ENCODE results near the gene CNTN4. TPM values are rescaled to one million over a fixed set of nuclear protein-coding genes. Genes with fewer than 3 reads are reported as not detected.

The CNTN4 gene
- total and polyA plus RNA-seq, 5 experiments from 2014 or later = not detected

GRCh38 chr3:2099779-2100191, 1.1 kb downstream of the CNTN4 start:
- peaks cover 29 to 73% (median 45%) of the 10 kb centered on the region in 5 donors for H3K27me3 Mint-ChIP-seq
- ATAC-seq = no peak
- no peak overlapping the region for H3K27ac Mint-ChIP-seq
- no peak for DNase-seq
- peak overlapping the region in 8 of 10 donors; percentile 11 to 64 (median 37) for H3K4me3 Mint-ChIP-seq
- POLR2A ChIA-PET = no interaction called here
- peaks cover 0 to 4% (median 0%) of the 10 kb centered on the region in 9 donors for H3K9me3 Mint-ChIP-seq
- peaks cover 0 to 9% (median 4%) of the 10 kb centered on the region in 4 donors for H3K4me1 Mint-ChIP-seq
- H3K36me3 Mint-ChIP-seq = no peaks in the 10 kb centered on the region

GRCh38 chr3:2106438-2106837, 7.8 kb downstream of the CNTN4 start:
- Mint-ChIP-seq H3K27me3 (peaks cover 6 to 24% (median 9%) of the 10 kb centered on the region in 5 donors), H3K36me3 (peaks cover 0 to 7% (median 0%) of the 10 kb centered on the region in 3 donors), H3K4me1 (no peaks in the 10 kb centered on the region), H3K27ac (no peak overlapping the region), H3K9me3 (peaks cover 0 to 30% (median 7%) of the 10 kb centered on the region in 9 donors), H3K4me3 (no peak overlapping the region)
- DNase-seq (no peak), ATAC-seq (no peak)
- POLR2A ChIA-PET = no interaction called here

GRCh38 chr3:2110597-2111117, 12.0 kb downstream of the CNTN4 start:
- H3K27ac Mint-ChIP-seq = no peak overlapping the region
- no peaks in the 10 kb centered on the region for H3K4me1 Mint-ChIP-seq
- POLR2A ChIA-PET = no interaction called here
- ATAC-seq (no peak), DNase-seq (no peak)
- H3K4me3 Mint-ChIP-seq = no peak overlapping the region
- H3K9me3 Mint-ChIP-seq = peaks cover 0 to 44% (median 7%) of the 10 kb centered on the region in 9 donors
- peaks cover 0 to 7% (median 0%) of the 10 kb centered on the region in 3 donors for H3K36me3 Mint-ChIP-seq
- peaks cover 0 to 4% (median 0%) of the 10 kb centered on the region in 5 donors for H3K27me3 Mint-ChIP-seq

- no peaks in the 10 kb centered on the region for H3K36me3 Mint-ChIP-seq
- H3K4me3 Mint-ChIP-seq = no peak overlapping the region
- H3K27ac Mint-ChIP-seq = no peak overlapping the region
- H3K4me1 Mint-ChIP-seq = no peaks in the 10 kb centered on the region
- ATAC-seq (no peak), DNase-seq (no peak)
- POLR2A ChIA-PET = no interaction called here
- peaks cover 0 to 17% (median 1%) of the 10 kb centered on the region in 9 donors for H3K9me3 Mint-ChIP-seq
- peaks cover 0 to 11% (median 0%) of the 10 kb centered on the region in 5 donors for H3K27me3 Mint-ChIP-seq
These were observed 16.1 kb downstream of the CNTN4 start for GRCh38 chr3:2114617-2115275.

GRCh38 chr3:2130726-2131125, 32.1 kb downstream of the CNTN4 start:
- POLR2A ChIA-PET = no interaction called here
- no peaks in the 10 kb centered on the region for H3K36me3 Mint-ChIP-seq
- DNase-seq = no peak

GRCh38 chr3:2133146-2133545, 34.5 kb downstream of the CNTN4 start:
- ATAC-seq = no peak
- H3K27ac Mint-ChIP-seq = no peak overlapping the region
- no peaks in the 10 kb centered on the region for H3K27me3 Mint-ChIP-seq
- no peak overlapping the region for H3K4me3 Mint-ChIP-seq
- no peak for DNase-seq
- H3K36me3 Mint-ChIP-seq = no peaks in the 10 kb centered on the region
- POLR2A ChIA-PET = no interaction called here
- no peaks in the 10 kb centered on the region for H3K4me1 Mint-ChIP-seq
- H3K9me3 Mint-ChIP-seq = peaks cover 0 to 13% (median 0%) of the 10 kb centered on the region in 9 donors

More at GRCh38 chr3:2130726-2131125, 32.1 kb downstream of the CNTN4 start:
- no peaks in the 10 kb centered on the region for H3K4me1 Mint-ChIP-seq
- no peaks in the 10 kb centered on the region for H3K27me3 Mint-ChIP-seq
- no peak overlapping the region for H3K27ac Mint-ChIP-seq
- H3K9me3 Mint-ChIP-seq = peaks cover 0 to 12% (median 0%) of the 10 kb centered on the region in 9 donors
- ATAC-seq = no peak
- no peak overlapping the region for H3K4me3 Mint-ChIP-seq

GRCh38 chr3:2137651-2138050, 39.0 kb downstream of the CNTN4 start:
- Mint-ChIP-seq H3K9me3 (peaks cover 0 to 23% (median 4%) of the 10 kb centered on the region in 9 donors), H3K27me3 (peaks cover 0 to 3% (median 0%) of the 10 kb centered on the region in 5 donors), H3K27ac (no peak overlapping the region), H3K4me1 (no peaks in the 10 kb centered on the region), H3K4me3 (no peak overlapping the region), H3K36me3 (no peaks in the 10 kb centered on the region)
- POLR2A ChIA-PET = no interaction called here
- ATAC-seq (no peak), DNase-seq (no peak)

- Mint-ChIP-seq H3K4me1 (no peaks in the 10 kb centered on the region), H3K36me3 (no peaks in the 10 kb centered on the region), H3K27ac (no peak overlapping the region), H3K9me3 (peaks cover 0 to 10% (median 4%) of the 10 kb centered on the region in 9 donors), H3K4me3 (no peak overlapping the region), H3K27me3 (peaks cover 0 to 3% (median 0%) of the 10 kb centered on the region in 5 donors)
- ATAC-seq = no peak
- POLR2A ChIA-PET = no interaction called here
- no peak for DNase-seq
These were observed 42.8 kb downstream of the CNTN4 start for GRCh38 chr3:2141482-2141881.

- H3K27me3 Mint-ChIP-seq = peaks cover 0 to 5% (median 0%) of the 10 kb centered on the region in 5 donors
- no peak for ATAC-seq
- no peaks in the 10 kb centered on the region for H3K36me3 Mint-ChIP-seq
- POLR2A ChIA-PET = no interaction called here
- peaks cover 0 to 3% (median 0%) of the 10 kb centered on the region in 9 donors for H3K9me3 Mint-ChIP-seq
- no peak overlapping the region for H3K4me3 Mint-ChIP-seq
- H3K27ac Mint-ChIP-seq = no peak overlapping the region
- no peaks in the 10 kb centered on the region for H3K4me1 Mint-ChIP-seq
- DNase-seq = no peak
These were observed 50.1 kb downstream of the CNTN4 start for GRCh38 chr3:2148561-2149340.

GRCh38 chr3:2153053-2153452, 54.4 kb downstream of the CNTN4 start:
- H3K4me3 Mint-ChIP-seq = no peak overlapping the region
- POLR2A ChIA-PET = no interaction called here
- H3K27ac Mint-ChIP-seq = no peak overlapping the region
- H3K27me3 Mint-ChIP-seq = peaks cover 0 to 13% (median 0%) of the 10 kb centered on the region in 5 donors
- ATAC-seq (no peak), DNase-seq (no peak)
- H3K9me3 Mint-ChIP-seq = peaks cover 0 to 5% (median 0%) of the 10 kb centered on the region in 9 donors
- H3K4me1 Mint-ChIP-seq = no peaks in the 10 kb centered on the region
- no peaks in the 10 kb centered on the region for H3K36me3 Mint-ChIP-seq

- Mint-ChIP-seq H3K36me3 (no peaks in the 10 kb centered on the region), H3K27me3 (peaks cover 0 to 13% (median 0%) of the 10 kb centered on the region in 5 donors), H3K4me3 (no peak overlapping the region), H3K9me3 (peaks cover 0 to 5% (median 0%) of the 10 kb centered on the region in 9 donors), H3K27ac (no peak overlapping the region), H3K4me1 (no peaks in the 10 kb centered on the region)
- DNase-seq (no peak), ATAC-seq (no peak)
- POLR2A ChIA-PET = no interaction called here
These were observed 54.9 kb downstream of the CNTN4 start for GRCh38 chr3:2153547-2153946.

GRCh38 chr3:2154621-2155020, 56.0 kb downstream of the CNTN4 start:
- H3K4me1 Mint-ChIP-seq = no peaks in the 10 kb centered on the region

GRCh38 chr3:2156244-2156847, 57.7 kb downstream of the CNTN4 start:
- no peak overlapping the region for H3K27ac Mint-ChIP-seq
- H3K4me1 Mint-ChIP-seq = no peaks in the 10 kb centered on the region
- peaks cover 0 to 15% (median 0%) of the 10 kb centered on the region in 5 donors for H3K27me3 Mint-ChIP-seq
- no peak for ATAC-seq
- POLR2A ChIA-PET = no interaction called here
- no peaks in the 10 kb centered on the region for H3K36me3 Mint-ChIP-seq
- H3K4me3 Mint-ChIP-seq = no peak overlapping the region
- DNase-seq = no peak
- peaks cover 0 to 6% (median 0%) of the 10 kb centered on the region in 9 donors for H3K9me3 Mint-ChIP-seq

More at GRCh38 chr3:2154621-2155020, 56.0 kb downstream of the CNTN4 start:
- H3K9me3 Mint-ChIP-seq = peaks cover 0 to 5% (median 0%) of the 10 kb centered on the region in 9 donors
- H3K36me3 Mint-ChIP-seq = no peaks in the 10 kb centered on the region
- peaks cover 0 to 13% (median 0%) of the 10 kb centered on the region in 5 donors for H3K27me3 Mint-ChIP-seq
- H3K4me3 Mint-ChIP-seq = no peak overlapping the region
- no peak overlapping the region for H3K27ac Mint-ChIP-seq
- POLR2A ChIA-PET = no interaction called here
- DNase-seq = no peak
- ATAC-seq = no peak

Measured in naive thymus-derived CD8-positive, alpha-beta T cell (primary cell).